Effector memory CD4-positive, alpha-beta T cell (primary cell): Measurements from ENCODE around the gene XPR1.

Source experiments
- DNase-seq, 3 donors: peaks; one replicate each; pipeline ENCODE4 v3.0.0-alpha.2; 2020
- H3K27ac ChIP-seq: 2 replicates; pipeline ENCODE4 v1.7.0; 2013; ENCODE audit warnings: mild to moderate bottlenecking, low read length, moderate library complexity; ENCODE audit not compliant: insufficient read depth, poor library complexity, severe bottlenecking
- H3K27me3 ChIP-seq: replicated peaks from 2 replicates; pipeline ENCODE4 v1.7.0; 2013; ENCODE audit warnings: mild to moderate bottlenecking, low read length; ENCODE audit not compliant: insufficient read depth, control insufficient read depth, poor library complexity, severe bottlenecking
- H3K36me3 ChIP-seq: 2 replicates; pipeline ENCODE4 v1.7.0; 2013; ENCODE audit warnings: mild to moderate bottlenecking, low read length, moderate library complexity; ENCODE audit not compliant: control insufficient read depth, insufficient read depth
- H3K4me1 ChIP-seq: 2 replicates; pipeline ENCODE4 v1.7.0; 2013; ENCODE audit warnings: low read length, mild to moderate bottlenecking; ENCODE audit not compliant: control insufficient read depth, insufficient read depth, poor library complexity, severe bottlenecking
- H3K4me3 ChIP-seq: 2 replicates; pipeline ENCODE4 v1.7.0; 2013; ENCODE audit warnings: low read length, low read depth, mild to moderate bottlenecking; ENCODE audit not compliant: insufficient read depth, poor library complexity, severe bottlenecking
- H3K9me3 ChIP-seq: 2 replicates; pipeline ENCODE4 v1.7.0; 2013; ENCODE audit warnings: mild to moderate bottlenecking, low read length, moderate library complexity; ENCODE audit not compliant: control insufficient read depth

Gene XPR1

DNA sequence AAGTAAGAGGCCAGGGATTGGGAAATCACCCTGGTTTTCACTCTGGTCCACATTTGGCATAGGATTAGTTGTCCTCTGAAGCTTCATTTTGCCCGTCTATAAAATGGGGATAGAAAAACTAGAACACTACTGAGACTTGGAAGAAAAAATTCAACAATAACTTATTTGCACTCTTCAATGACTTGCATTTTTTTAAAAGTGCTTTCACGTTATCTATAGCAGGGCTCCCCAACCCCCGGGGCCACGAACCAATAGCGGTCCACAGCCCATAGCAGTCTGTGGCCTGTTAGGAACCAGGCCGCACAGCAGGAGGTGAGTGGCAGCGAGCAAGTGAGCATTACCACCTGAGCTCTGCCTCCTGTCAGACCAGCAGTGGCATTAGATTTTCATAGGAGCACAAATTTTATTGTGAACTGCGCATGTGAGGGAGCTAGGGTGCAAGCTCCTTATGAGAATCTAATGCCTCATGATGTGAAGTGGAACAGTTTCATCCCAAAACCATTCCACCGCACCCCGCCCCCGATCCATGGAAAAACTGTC lies 283.7 kb downstream of the XPR1 start:
- H3K4me1 ChIP-seq, result peaks cover 6% of the 10 kb centered on the region
- H3K27me3 ChIP-seq, result peaks cover 3% of the 10 kb centered on the region
- no peak overlapping the region for H3K4me3 ChIP-seq
- DNase-seq, result no peak
- no peaks in the 10 kb centered on the region for H3K9me3 ChIP-seq
- no peaks in the 10 kb centered on the region for H3K36me3 ChIP-seq
- no peak overlapping the region for H3K27ac ChIP-seq

DNA sequence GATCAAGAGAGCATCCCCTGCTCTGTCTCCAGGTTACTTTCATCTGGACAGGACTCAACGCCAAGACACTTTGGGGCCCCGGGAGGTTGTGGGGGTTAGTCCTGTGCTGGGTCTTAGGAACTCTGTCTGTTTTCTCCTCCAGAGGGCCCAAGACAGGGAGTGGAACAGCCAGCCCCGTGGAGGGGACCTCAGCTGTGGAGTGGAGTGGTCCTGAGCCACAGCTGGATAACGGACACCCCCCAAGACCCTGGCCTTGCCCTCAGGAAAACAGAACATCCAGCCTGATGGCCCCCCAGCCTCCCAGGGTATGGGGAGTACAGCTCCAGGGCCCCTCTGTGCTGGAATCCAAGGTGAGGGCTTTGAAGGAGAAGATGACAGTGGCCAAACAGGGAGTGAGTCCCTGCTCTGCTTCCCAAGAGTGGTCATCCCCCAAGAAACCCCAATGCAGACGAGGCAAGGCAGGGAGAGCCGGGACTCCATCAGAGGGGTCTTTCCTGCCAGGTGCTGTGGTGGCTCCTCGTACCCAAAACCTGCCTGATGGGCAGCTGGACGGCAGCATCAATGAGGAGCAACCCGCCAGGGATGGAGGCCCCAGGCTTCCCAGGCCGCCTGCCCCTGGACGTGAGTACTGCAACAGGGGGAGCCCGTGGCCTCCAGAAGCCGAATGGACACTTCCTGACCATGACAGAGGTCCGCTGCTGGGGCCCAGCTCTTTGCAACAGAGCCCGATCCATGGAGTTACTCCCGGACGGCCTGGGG lies 284.4 kb downstream of the XPR1 start:
- Histone ChIP-seq H3K27ac (no peak overlapping the region), H3K27me3 (peaks cover 3% of the 10 kb centered on the region), H3K4me3 (no peak overlapping the region), H3K36me3 (no peaks in the 10 kb centered on the region), H3K4me1 (peaks cover 6% of the 10 kb centered on the region), H3K9me3 (no peaks in the 10 kb centered on the region)
- no peak for DNase-seq

DNA sequence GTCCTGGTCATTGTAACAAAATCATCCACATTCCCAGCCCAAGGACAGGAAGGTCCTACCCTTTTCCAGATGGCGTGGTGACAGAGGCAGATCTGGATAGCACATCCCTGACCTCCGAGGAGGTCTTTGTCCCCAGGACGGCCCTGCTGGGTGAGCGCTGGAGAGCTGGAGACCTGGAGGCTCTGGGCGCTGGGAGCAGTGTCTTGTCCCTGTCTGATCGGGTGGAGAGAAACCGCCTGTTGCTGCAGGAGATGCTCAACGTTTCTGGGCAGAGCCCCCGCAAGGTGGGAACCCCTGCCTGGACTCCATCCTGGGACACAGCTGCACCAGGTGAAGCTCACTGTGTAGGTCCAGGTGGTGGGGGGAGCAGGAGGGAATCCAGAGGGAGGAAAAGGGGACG lies 284.9 kb downstream of the XPR1 start:
- no peak overlapping the region for H3K4me3 ChIP-seq
- H3K27me3 ChIP-seq, result peaks cover 3% of the 10 kb centered on the region
- H3K36me3 ChIP-seq, result no peaks in the 10 kb centered on the region
- H3K9me3 ChIP-seq, result no peaks in the 10 kb centered on the region
- H3K4me1 ChIP-seq, result peaks cover 6% of the 10 kb centered on the region
- no peak overlapping the region for H3K27ac ChIP-seq
- DNase-seq, result no peak

DNA sequence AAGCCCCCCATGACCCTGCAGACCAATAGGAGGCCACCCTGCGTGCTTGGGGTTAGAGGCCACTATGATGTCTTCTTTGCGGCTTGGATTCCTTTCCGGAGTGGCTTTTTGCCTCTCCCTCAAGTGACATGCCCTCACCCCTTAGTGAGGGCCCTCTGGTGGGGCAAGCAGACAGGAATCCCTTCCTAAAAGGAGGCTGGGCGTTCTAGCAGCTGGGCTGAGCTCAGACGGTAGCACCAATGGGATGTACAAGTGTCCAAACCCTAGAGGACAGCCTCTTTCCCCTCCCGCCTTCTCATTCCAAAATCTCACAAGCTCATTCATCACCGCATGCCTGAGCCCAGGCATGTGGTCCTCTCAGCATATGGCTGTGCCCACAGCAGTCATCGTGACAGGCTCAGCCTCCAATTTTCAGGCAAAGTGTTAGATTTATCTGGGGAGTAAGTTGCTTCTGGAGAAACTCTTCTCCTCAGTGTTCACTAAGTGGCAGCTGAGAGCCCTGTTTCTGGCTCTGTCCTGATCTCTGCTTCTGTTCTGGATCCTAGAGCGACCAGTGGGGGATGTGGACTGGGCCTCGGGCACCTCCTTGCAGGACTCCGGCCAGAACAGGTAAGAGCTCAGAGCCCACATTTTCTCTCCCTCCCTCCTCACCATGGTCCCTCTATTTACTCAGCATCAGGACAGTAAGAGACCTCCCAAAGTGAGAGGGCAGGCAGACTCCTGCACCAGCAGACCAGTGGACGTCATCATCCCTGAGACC lies 285.7 kb downstream of the XPR1 start:
- H3K9me3 ChIP-seq, result no peaks in the 10 kb centered on the region
- H3K36me3 ChIP-seq, result no peaks in the 10 kb centered on the region
- peaks cover 2% of the 10 kb centered on the region for H3K4me1 ChIP-seq
- peaks cover 3% of the 10 kb centered on the region for H3K27me3 ChIP-seq
- no peak overlapping the region for H3K27ac ChIP-seq
- no peak for DNase-seq
- no peak overlapping the region for H3K4me3 ChIP-seq

DNA sequence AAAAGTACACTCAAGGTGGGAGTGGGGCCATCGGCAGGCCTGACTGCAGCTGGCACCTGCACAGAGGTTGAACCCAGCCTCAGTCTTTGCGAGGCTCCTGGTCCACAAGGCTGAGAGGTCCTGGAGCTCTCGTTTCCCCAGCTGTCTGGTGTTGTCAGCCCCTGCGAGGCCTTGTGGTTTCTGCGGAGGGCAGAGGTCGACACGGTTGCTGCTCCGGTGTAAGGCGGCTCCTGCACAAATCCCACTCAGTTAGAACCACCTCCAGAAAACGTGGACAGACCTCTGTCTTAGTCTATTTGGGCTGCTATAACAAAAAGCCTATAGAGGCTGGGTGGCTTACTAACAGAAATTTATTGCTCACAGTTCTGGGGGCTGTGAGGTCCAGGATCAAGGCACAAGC lies 286.7 kb downstream of the XPR1 start:
- Histone ChIP-seq H3K27ac (no peak overlapping the region), H3K4me1 (no peaks in the 10 kb centered on the region), H3K36me3 (no peaks in the 10 kb centered on the region), H3K4me3 (no peak overlapping the region), H3K9me3 (no peaks in the 10 kb centered on the region), H3K27me3 (peaks cover 3% of the 10 kb centered on the region)
- DNase-seq, result no peak

DNA sequence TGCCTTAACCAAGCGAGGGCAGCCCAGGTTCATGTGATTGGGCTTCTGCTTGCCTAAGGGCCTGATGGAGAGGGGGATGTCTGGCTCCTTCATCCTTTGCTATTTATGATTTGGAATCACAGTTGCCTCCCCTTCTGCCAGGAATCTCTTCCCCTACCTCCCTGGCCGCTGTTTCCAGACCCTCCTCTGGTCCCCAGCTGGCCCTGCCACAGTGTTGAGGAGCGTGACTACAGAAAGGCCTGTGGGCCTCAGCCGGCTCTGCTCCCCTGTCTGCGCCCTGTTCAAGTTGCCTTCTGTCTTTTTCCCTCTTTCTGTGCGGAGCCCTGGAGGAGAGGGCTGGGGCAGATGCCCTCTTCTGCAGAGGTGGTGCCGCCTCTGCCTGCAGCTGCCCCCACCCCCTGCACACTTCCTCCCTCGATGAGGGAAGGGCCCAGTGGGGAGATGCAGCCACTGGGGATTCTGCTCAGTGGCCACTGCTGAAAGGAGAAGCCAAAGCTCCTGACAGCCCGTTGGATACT lies 287.4 kb downstream of the XPR1 start:
- no peaks in the 10 kb centered on the region for H3K4me1 ChIP-seq
- peaks cover 3% of the 10 kb centered on the region for H3K27me3 ChIP-seq
- no peaks in the 10 kb centered on the region for H3K36me3 ChIP-seq
- no peak overlapping the region for H3K4me3 ChIP-seq
- no peak overlapping the region for H3K27ac ChIP-seq
- DNase-seq, result no peak
- H3K9me3 ChIP-seq, result no peaks in the 10 kb centered on the region

DNA sequence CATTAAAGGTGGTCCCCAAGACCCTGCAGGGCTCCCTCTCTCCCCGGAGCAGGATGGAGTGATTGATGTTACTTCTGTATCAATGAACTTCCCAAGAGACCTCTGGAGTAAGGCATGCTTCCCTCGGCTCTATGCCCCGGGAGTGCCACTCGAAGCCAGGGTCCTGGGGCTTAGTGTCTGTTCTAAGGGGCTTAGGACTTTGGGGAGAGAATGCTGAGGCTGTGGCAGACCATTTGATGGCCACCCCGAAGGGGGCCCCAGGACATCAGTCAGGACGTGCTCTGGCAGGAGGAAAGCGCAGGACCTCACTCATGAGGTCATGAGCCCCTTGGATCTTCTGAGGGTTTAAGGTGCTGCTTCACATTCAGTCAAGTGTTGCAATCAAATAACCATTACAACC lies 288.4 kb downstream of the XPR1 start:
- Histone ChIP-seq H3K36me3 (no peaks in the 10 kb centered on the region), H3K27me3 (no peaks in the 10 kb centered on the region), H3K4me3 (no peak overlapping the region), H3K9me3 (no peaks in the 10 kb centered on the region), H3K4me1 (no peaks in the 10 kb centered on the region), H3K27ac (no peak overlapping the region)
- no peak for DNase-seq

DNA sequence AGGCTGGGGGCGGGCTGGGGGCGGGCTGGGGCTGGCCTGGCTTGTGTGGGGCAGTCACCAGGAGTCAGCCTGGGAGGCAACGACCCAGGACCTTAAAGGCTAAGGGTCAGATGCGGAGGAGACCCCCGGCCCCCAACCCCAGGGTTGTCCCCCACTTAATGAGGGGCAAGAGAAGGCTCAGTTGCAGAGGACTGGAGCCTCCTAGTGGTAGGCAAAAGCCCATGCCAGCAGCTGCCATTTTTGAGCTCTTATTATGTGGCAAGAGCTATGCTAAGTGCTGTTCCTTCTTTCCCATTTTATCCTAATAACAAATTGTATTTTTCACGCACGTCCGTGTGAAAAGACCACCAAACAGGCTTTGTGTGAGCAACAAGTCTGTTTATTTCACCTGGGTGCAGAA lies 288.9 kb downstream of the XPR1 start:
- Histone ChIP-seq H3K4me1 (no peaks in the 10 kb centered on the region), H3K9me3 (no peaks in the 10 kb centered on the region), H3K36me3 (no peaks in the 10 kb centered on the region), H3K4me3 (no peak overlapping the region), H3K27me3 (no peaks in the 10 kb centered on the region), H3K27ac (no peak overlapping the region)
- no peak for DNase-seq

DNA sequence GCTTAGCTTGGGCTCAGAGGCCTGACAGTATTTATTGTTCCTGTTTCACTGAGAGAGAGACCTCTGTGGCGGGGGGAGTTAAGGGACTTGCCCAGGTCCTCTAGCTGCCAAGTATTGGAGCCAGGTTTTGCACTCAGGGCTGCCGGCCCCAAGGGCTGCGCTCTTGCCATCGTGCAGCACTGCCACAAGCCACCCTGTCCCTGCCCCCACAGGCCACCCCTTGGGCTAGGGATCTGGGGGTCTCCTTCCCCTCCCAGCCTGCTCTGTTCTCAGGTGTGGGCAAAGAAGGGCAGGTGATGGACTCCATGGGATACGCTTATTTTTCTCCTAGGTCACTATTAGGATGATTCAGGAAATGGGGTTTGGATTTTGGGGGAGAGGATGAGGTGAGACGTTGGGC lies 289.6 kb downstream of the XPR1 start:
- no peaks in the 10 kb centered on the region for H3K36me3 ChIP-seq
- no peaks in the 10 kb centered on the region for H3K27me3 ChIP-seq
- H3K27ac ChIP-seq, result no peak overlapping the region
- H3K9me3 ChIP-seq, result no peaks in the 10 kb centered on the region
- no peak overlapping the region for H3K4me3 ChIP-seq
- DNase-seq, result no peak
- no peaks in the 10 kb centered on the region for H3K4me1 ChIP-seq
